ENCODE results near the gene HIRIP3.

HIRIP3 gene

DNA sequence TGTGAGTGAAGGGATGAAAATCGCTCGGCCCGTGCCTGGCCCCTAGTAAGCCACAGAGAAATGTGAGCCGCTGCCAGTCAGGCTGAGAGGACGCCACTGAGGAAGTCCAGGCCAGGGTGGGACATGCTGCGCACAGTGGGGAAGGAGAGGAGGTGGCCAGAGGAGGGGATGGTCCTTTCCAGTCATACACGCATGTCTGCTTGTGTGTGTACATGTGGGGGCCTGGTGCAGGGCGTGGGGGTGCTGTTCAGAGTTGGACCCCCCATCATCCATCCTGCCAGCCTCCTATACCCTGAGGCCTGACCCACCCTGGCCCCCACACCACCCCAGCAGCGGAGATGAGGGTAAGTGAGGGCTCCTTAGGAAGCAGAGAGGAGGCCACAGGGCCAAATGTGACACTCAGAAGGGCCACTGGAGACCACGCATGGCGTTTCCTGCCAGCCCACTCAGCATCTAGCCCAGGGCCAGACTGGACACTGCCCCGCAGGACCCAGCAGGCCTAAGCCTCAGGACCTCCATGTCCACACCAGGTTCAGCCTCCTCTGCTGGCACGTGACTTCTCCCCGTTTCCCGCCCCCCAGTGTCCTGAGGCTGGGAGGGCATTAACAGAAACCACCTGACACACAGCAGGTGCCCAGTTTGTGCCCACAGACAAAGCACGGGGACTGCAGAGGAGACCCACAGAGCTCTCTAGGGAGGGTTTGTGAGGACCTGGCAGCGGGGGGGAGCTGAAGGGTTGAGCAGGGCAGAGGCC is 8.4 kb upstream of the HIRIP3 start:
- no peak overlapping the region for H3K4me3 ChIP-seq (ENCODE audit: low read length)
- TF ChIP-seq, protein P1, sequence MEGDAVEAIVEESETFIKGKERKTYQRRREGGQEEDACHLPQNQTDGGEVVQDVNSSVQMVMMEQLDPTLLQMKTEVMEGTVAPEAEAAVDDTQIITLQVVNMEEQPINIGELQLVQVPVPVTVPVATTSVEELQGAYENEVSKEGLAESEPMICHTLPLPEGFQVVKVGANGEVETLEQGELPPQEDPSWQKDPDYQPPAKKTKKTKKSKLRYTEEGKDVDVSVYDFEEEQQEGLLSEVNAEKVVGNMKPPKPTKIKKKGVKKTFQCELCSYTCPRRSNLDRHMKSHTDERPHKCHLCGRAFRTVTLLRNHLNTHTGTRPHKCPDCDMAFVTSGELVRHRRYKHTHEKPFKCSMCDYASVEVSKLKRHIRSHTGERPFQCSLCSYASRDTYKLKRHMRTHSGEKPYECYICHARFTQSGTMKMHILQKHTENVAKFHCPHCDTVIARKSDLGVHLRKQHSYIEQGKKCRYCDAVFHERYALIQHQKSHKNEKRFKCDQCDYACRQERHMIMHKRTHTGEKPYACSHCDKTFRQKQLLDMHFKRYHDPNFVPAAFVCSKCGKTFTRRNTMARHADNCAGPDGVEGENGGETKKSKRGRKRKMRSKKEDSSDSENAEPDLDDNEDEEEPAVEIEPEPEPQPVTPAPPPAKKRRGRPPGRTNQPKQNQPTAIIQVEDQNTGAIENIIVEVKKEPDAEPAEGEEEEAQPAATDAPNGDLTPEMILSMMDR (conservative IDR thresholded peaks at IDR 0.05; ENCODE audit: low read length), result no peak
- DNase-seq (ENCODE audit: low read depth), result no peak

DNA sequence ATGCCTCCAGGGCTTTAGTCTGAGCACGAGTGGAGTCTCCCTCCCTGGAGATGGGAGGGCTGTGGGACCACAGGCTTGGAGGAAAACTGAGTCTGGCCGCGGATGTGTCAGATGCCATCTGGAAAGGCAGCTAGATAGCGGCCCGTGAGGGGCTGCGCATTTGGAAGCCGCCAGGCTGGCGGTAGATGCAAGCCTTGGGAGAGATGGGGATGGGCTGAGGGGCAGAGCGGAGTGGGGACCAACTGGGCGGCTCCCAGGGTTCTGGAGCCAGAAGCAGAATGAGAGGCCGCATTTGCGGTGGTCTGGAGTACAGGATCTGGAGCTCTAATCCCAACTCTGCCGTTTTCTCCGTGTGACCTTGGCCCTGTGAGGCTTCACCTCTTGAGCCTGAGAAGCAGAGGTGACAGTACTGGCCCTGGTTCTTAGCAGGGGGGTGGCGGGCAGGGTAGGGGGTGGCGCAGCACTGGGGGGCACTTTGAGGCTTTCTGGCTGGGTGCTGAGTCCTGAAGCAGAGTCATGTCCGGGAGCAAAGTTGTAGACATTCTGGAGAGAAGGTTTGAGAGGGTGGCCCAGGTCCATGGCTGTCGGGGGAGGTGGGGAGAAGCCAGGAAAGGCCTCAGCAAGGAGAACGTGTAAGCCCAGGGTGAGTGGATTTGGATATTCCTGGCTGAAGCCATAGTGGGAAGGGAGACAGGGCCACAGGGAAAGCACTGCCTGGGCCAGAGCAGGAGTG is 7.4 kb upstream of the HIRIP3 start:
- TF ChIP-seq, protein P1 (conservative IDR thresholded peaks at IDR 0.05; ENCODE audit: low read length), result no peak
- DNase-seq (ENCODE audit: low read depth), result no peak
- H3K4me3 ChIP-seq (ENCODE audit: low read length), result no peak overlapping the region

DNA sequence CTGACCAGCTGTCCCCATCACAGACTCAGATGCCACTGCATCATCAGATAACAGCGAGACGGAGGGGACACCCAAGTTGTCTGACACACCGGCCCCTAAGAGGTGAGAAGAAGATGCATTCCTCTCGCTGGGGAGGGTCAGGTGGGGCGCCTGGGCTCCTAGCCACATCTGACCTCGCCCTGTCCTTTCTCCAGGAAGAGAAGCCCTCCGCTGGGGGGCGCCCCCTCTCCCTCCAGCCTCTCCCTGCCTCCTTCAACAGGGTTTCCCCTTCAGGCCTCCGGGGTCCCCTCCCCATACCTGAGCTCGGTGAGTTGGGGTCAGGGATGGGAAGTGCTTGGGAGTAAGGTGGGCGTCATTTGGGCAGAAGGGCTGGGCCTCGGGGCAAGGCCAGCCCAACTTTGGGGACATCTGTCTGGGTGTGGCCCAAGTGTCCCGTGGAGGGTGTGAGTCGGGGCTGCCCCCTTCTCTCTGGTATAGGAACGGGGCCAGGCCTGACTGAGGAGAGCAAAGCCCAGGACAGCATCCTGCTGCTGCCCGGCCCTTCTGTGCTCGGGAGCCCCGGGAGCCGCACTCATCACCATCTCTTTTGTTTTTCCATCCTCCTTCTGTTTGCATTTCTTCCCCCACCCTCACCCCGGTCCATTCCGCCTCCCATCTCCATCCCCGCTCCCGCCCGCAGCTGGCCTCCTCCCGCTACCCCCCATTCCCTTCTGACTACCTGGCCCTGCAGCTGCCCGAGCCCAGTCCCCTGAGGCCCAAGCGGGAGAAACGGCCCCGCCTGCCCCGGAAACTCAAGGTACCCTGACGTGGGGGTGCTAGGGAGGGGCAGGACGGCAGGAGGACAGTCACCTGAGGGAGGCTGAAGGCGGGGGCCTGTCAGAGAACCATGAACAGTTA is 5.6 kb upstream of the HIRIP3 start:
- TF ChIP-seq, protein P1 (conservative IDR thresholded peaks at IDR 0.05; ENCODE audit: low read length), result no peak
- H3K4me3 ChIP-seq (ENCODE audit: low read length), result no peak overlapping the region
- DNase-seq (ENCODE audit: low read depth), result no peak

- H3K4me3 ChIP-seq (ENCODE audit: low read length), result no peak overlapping the region
- no peak for DNase-seq (ENCODE audit: low read depth)
- TF ChIP-seq, protein P1 (conservative IDR thresholded peaks at IDR 0.05; ENCODE audit: low read length), result no peak
Observed at GRCh38 chr16:29999605-30000004, 4.2 kb upstream of the HIRIP3 start.

DNA sequence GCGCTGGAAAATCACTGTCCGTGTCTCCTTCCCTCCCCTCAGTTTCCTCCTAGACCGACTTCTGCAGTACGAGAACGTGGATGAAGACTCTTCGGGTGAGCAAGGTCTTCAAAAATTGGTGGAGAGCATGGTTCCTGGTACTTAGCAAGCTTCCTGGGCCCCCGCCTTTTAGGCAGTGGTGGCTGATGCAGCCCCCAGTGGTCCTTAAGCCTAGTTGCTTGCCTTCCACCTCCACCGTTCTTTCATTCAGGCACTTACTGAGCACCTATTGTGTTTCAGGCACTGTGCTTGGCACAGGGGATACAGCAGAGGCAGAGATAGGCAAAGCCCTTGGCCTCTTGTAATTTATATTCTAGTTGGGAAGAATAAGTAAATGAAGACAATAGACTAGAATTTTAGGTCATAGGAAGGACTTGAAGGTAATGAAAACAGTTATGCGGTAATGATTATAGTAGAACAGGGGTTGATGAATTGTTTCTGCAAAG is 1.4 kb upstream of the HIRIP3 start:
- TF ChIP-seq, protein P1 (conservative IDR thresholded peaks at IDR 0.05; ENCODE audit: low read length), result no peak
- H3K4me3 ChIP-seq (ENCODE audit: low read length), result peak overlapping the region; percentile 89
- DNase-seq (ENCODE audit: low read depth), result no peak

- peak; percentile 93 for DNase-seq (ENCODE audit: low read depth)
- peak within 1 kb of the TSS; percentile 89 for H3K4me3 ChIP-seq (ENCODE audit: low read length)
- TF ChIP-seq, protein P1 (conservative IDR thresholded peaks at IDR 0.05; ENCODE audit: low read length), result no peak
Observed at GRCh38 chr16:29995911-29996765, 721 bp upstream of the HIRIP3 start, which contains the start of gene INO80E. Gene INO80E, plus strand, starts transcription at chr16:29996241. Its CDS starts 70 bp downstream, at chr16:29996311.
